ENCODE measurements around the gene FAM78B.

FAM78B gene

GRCh38 chr1:166190400-166190799 is 23.6 kb upstream of the FAM78B start:
- DNase-seq (ENCODE audit: extremely low read depth, low read depth): no peak
- no peak for TF ChIP-seq CTCF (IDR thresholded peaks at IDR 0.05; ENCODE audit: low read depth, low read length, missing control alignments)
- no peak overlapping the region for H3K4me3 ChIP-seq (replicated peaks; ENCODE audit: low read depth, low read length)

GRCh38 chr1:166189126-166189525 is 22.3 kb upstream of the FAM78B start:
- H3K4me3 ChIP-seq (replicated peaks; ENCODE audit: low read depth, low read length): no peak overlapping the region
- DNase-seq (ENCODE audit: extremely low read depth, low read depth): no peak
- TF ChIP-seq CTCF (IDR thresholded peaks at IDR 0.05; ENCODE audit: low read depth, low read length, missing control alignments): no peak

- H3K4me3 ChIP-seq (replicated peaks; ENCODE audit: low read depth, low read length): no peak overlapping the region
- DNase-seq (ENCODE audit: extremely low read depth, low read depth): no peak
- TF ChIP-seq CTCF (IDR thresholded peaks at IDR 0.05; ENCODE audit: low read depth, low read length, missing control alignments): no peak
Measured at GRCh38 chr1:166185526-166185925, 18.7 kb upstream of the FAM78B start.

- TF ChIP-seq CTCF (IDR thresholded peaks at IDR 0.05; ENCODE audit: low read depth, low read length, missing control alignments): no peak
Measured at GRCh38 chr1:166184897-166185296, 18.1 kb upstream of the FAM78B start.

GRCh38 chr1:166184012-166184411 is 17.2 kb upstream of the FAM78B start:
- H3K4me3 ChIP-seq (replicated peaks; ENCODE audit: low read depth, low read length): no peak overlapping the region
- DNase-seq (ENCODE audit: extremely low read depth, low read depth): no peak
- TF ChIP-seq CTCF (IDR thresholded peaks at IDR 0.05; ENCODE audit: low read depth, low read length, missing control alignments): no peak

More at GRCh38 chr1:166184897-166185296, 18.1 kb upstream of the FAM78B start:
- DNase-seq (ENCODE audit: extremely low read depth, low read depth): no peak
- no peak overlapping the region for H3K4me3 ChIP-seq (replicated peaks; ENCODE audit: low read depth, low read length)

GRCh38 chr1:166182281-166182680 is 15.5 kb upstream of the FAM78B start:
- no peak for DNase-seq (ENCODE audit: extremely low read depth, low read depth)
- no peak for TF ChIP-seq CTCF (IDR thresholded peaks at IDR 0.05; ENCODE audit: low read depth, low read length, missing control alignments)
- H3K4me3 ChIP-seq (replicated peaks; ENCODE audit: low read depth, low read length): no peak overlapping the region

GRCh38 chr1:166176416-166176815 is 9.6 kb upstream of the FAM78B start:
- no peak overlapping the region for H3K4me3 ChIP-seq (replicated peaks; ENCODE audit: low read depth, low read length)
- TF ChIP-seq CTCF (IDR thresholded peaks at IDR 0.05; ENCODE audit: low read depth, low read length, missing control alignments): no peak
- DNase-seq (ENCODE audit: extremely low read depth, low read depth): no peak
